H1 (cell line): Measurements from ENCODE around the gene THAP4. TPM values are rescaled to one million over a fixed set of nuclear protein-coding genes. Genes with fewer than 3 reads are reported as not detected.

Source experiments
- CTBP2 ChIP-seq: IDR thresholded peaks from 2 replicates; pipeline ENCODE4 v1.7.0; 2011; ENCODE audit warnings: borderline replicate concordance, mild to moderate bottlenecking, moderate library complexity, mixed read lengths, low read length; ENCODE audit not compliant: insufficient read depth, insufficient read length
- GABPA ChIP-seq: IDR thresholded peaks from 2 replicates; pipeline ENCODE4 v1.6.1; 2011; ENCODE audit warnings: mild to moderate bottlenecking, low read length, moderate library complexity, borderline replicate concordance; ENCODE audit not compliant: insufficient read depth
- RAD21 ChIP-seq, 2 experiments: IDR thresholded peaks in 1 of 2; conservative IDR thresholded peaks in 1 of 2; 2 replicates each; pipeline ENCODE4 v1.6.1; 2011; ENCODE audit warnings: low read depth in 2 of 2, low read length in 2 of 2, improper control_type of control experiment in 1 of 2, inconsistent platforms in 1 of 2, mild to moderate bottlenecking in 1 of 2, moderate library complexity in 1 of 2
- TAF1 ChIP-seq: IDR thresholded peaks from 2 replicates; pipeline ENCODE4 v1.6.1; 2011; ENCODE audit warnings: mild to moderate bottlenecking, low read depth, low read length
- TEAD4 ChIP-seq: IDR thresholded peaks from 2 replicates; pipeline ENCODE4 v1.6.1; 2012; ENCODE audit warnings: low read depth, low read length, inconsistent platforms, mixed read lengths
- polyA plus RNA-seq, 7 experiments: library from polyadenylated mRNA; depleted of rRNA in 3 of 7; stranded (reverse) in 5 of 7; unstranded in 2 of 7; fragments of >200 nt in 5 of 7; fragments of 200-250 nt in 2 of 7; gene quantifications; 1 replicate in 5 of 7; 2 replicates in 1 of 7; 4 replicates in 1 of 7; pipeline versions ENCODE4 v1.2.1 to v1.2.3, GENCODE V29; 2011 to 2013; ENCODE audit warnings: missing spikeins in 2 of 7, mixed read lengths in 2 of 7
- total RNA-seq: library from RNA; stranded (reverse); fragmentation: NEBNext Ultra II Directional; extraction: Animal tissue kit (Norgen Biotek cat#: 25700); gene quantifications from 2 replicates; pipeline ENCODE4 v1.2.1, GENCODE V29; 2021
- TF ChIP-seq, protein P1 (sequence below): IDR thresholded peaks from 2 replicates; pipeline ENCODE4 v1.6.1; 2012; ENCODE audit warnings: low read length, inconsistent platforms
- TF ChIP-seq, protein P2 (sequence below): fragments of 300-600 bp; sonication (generic); IDR thresholded peaks from 2 replicates; pipeline ENCODE4 v1.7.1; 2012; ENCODE audit warnings: low read length, moderate library complexity, mild to moderate bottlenecking, inconsistent platforms; ENCODE audit not compliant: insufficient replicate concordance

Gene THAP4
- total and polyA plus RNA-seq, 2 of the 8 experiments (the other 6 are each of a cell fraction or from before 2014, with no cell fraction given) = 78.9 to 83.6 TPM

- TF ChIP-seq TEAD4 = no peak
- peak; percentile 59; the same call in 1 of the 2 replicates for TF ChIP-seq TAF1
- no peak for TF ChIP-seq GABPA
- peak in 1 of 2 experiments; percentile 12; a peak in 1 of 4 replicates for TF ChIP-seq RAD21 (IDR thresholded peaks at IDR 0.05 in 1 of 2, conservative IDR thresholded peaks at IDR 0.05 in 1 of 2; ENCODE audit: low read depth in 2 of 2, low read length in 2 of 2)
- TF ChIP-seq, protein P1, sequence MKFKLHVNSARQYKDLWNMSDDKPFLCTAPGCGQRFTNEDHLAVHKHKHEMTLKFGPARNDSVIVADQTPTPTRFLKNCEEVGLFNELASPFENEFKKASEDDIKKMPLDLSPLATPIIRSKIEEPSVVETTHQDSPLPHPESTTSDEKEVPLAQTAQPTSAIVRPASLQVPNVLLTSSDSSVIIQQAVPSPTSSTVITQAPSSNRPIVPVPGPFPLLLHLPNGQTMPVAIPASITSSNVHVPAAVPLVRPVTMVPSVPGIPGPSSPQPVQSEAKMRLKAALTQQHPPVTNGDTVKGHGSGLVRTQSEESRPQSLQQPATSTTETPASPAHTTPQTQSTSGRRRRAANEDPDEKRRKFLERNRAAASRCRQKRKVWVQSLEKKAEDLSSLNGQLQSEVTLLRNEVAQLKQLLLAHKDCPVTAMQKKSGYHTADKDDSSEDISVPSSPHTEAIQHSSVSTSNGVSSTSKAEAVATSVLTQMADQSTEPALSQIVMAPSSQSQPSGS = no peak
- TF ChIP-seq, protein P2, sequence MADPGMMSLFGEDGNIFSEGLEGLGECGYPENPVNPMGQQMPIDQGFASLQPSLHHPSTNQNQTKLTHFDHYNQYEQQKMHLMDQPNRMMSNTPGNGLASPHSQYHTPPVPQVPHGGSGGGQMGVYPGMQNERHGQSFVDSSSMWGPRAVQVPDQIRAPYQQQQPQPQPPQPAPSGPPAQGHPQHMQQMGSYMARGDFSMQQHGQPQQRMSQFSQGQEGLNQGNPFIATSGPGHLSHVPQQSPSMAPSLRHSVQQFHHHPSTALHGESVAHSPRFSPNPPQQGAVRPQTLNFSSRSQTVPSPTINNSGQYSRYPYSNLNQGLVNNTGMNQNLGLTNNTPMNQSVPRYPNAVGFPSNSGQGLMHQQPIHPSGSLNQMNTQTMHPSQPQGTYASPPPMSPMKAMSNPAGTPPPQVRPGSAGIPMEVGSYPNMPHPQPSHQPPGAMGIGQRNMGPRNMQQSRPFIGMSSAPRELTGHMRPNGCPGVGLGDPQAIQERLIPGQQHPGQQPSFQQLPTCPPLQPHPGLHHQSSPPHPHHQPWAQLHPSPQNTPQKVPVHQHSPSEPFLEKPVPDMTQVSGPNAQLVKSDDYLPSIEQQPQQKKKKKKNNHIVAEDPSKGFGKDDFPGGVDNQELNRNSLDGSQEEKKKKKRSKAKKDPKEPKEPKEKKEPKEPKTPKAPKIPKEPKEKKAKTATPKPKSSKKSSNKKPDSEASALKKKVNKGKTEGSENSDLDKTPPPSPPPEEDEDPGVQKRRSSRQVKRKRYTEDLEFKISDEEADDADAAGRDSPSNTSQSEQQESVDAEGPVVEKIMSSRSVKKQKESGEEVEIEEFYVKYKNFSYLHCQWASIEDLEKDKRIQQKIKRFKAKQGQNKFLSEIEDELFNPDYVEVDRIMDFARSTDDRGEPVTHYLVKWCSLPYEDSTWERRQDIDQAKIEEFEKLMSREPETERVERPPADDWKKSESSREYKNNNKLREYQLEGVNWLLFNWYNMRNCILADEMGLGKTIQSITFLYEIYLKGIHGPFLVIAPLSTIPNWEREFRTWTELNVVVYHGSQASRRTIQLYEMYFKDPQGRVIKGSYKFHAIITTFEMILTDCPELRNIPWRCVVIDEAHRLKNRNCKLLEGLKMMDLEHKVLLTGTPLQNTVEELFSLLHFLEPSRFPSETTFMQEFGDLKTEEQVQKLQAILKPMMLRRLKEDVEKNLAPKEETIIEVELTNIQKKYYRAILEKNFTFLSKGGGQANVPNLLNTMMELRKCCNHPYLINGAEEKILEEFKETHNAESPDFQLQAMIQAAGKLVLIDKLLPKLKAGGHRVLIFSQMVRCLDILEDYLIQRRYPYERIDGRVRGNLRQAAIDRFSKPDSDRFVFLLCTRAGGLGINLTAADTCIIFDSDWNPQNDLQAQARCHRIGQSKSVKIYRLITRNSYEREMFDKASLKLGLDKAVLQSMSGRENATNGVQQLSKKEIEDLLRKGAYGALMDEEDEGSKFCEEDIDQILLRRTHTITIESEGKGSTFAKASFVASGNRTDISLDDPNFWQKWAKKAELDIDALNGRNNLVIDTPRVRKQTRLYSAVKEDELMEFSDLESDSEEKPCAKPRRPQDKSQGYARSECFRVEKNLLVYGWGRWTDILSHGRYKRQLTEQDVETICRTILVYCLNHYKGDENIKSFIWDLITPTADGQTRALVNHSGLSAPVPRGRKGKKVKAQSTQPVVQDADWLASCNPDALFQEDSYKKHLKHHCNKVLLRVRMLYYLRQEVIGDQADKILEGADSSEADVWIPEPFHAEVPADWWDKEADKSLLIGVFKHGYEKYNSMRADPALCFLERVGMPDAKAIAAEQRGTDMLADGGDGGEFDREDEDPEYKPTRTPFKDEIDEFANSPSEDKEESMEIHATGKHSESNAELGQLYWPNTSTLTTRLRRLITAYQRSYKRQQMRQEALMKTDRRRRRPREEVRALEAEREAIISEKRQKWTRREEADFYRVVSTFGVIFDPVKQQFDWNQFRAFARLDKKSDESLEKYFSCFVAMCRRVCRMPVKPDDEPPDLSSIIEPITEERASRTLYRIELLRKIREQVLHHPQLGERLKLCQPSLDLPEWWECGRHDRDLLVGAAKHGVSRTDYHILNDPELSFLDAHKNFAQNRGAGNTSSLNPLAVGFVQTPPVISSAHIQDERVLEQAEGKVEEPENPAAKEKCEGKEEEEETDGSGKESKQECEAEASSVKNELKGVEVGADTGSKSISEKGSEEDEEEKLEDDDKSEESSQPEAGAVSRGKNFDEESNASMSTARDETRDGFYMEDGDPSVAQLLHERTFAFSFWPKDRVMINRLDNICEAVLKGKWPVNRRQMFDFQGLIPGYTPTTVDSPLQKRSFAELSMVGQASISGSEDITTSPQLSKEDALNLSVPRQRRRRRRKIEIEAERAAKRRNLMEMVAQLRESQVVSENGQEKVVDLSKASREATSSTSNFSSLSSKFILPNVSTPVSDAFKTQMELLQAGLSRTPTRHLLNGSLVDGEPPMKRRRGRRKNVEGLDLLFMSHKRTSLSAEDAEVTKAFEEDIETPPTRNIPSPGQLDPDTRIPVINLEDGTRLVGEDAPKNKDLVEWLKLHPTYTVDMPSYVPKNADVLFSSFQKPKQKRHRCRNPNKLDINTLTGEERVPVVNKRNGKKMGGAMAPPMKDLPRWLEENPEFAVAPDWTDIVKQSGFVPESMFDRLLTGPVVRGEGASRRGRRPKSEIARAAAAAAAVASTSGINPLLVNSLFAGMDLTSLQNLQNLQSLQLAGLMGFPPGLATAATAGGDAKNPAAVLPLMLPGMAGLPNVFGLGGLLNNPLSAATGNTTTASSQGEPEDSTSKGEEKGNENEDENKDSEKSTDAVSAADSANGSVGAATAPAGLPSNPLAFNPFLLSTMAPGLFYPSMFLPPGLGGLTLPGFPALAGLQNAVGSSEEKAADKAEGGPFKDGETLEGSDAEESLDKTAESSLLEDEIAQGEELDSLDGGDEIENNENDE = no peak
- TF ChIP-seq CTBP2 = no peak
These were observed 96.0 kb downstream of the THAP4 start (continued) for GRCh38 chr2:241540771-241541561.
